Eye (tissue), 1 donor: Measurements from ENCODE around the gene RPL10A.

Experiments used
- DNase-seq: peaks from one replicate; pipeline ENCODE4 v3.0.0-alpha.2; 2015

Gene RPL10A

GRCh38 chr6:35449287-35449881, 18.8 kb upstream of the RPL10A start:
- peak; percentile 87 for DNase-seq

GRCh38 chr6:35451354-35452182, 16.6 kb upstream of the RPL10A start:
- DNase-seq: no peak

DNA sequence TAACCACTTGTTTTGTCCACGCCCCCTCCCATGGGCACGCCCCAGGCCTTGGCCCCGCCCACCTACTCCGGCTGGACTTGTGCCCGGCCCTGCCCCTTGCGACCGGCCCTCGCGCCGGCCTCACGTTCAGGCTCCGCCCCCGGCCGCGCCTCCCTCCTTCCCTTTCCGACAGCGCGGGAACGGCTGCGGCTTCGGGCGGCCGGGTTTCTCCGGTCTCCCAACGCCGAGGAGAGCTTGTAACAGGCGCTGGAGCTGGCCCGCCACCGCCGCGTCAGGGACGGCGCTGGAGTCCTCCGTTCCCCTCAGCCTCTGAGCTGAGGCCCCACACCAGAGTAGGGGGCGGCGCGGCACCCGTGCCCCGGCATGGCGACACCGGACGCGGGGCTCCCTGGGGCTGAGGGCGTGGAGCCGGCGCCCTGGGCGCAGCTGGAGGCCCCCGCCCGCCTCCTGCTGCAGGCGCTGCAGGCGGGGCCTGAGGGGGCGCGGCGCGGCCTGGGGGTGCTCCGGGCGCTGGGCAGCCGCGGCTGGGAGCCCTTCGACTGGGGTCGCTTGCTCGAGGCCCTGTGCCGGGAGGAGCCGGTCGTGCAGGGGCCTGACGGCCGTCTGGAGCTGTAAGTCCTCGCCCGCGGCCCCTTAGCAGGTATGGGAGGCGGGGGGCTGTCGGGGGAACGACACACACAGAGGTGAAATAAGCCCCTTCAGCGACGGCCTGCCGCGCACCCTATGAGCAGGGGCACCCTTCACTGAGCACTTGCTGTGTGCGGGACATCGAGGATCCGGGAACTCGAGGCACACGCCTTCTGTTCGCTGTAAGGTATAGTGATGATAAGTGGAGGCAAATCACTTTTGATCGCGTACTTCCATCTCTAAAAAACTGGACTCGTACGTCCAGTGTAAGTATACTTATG, 15.8 kb upstream of the RPL10A start, which contains the start of gene FANCE:
Gene FANCE, plus strand, starts transcription at position 156 of the 908 bp plus-strand sequence. Its CDS starts 208 bp downstream, at position 364.
- peak; percentile 98 for DNase-seq

DNA sequence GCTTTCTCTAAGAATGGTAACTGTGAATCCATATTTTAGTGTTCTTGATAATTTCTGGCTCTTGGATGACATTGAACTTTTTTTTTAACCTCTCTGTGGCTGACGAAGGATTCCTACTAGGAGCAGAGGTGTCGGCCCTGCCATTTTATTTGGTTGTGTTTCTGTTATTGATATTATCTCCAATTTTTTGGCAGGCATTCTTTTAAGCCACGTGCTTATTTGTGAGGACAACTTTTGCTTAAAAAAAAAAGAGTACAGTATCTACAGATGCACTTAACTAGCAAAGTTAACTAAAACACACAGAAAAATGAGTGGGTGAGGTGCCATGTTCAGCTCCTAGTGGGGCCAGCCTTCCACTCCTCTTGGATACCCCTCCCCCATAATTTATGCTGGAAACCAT, 15.0 kb upstream of the RPL10A start:
- DNase-seq: no peak

DNA sequence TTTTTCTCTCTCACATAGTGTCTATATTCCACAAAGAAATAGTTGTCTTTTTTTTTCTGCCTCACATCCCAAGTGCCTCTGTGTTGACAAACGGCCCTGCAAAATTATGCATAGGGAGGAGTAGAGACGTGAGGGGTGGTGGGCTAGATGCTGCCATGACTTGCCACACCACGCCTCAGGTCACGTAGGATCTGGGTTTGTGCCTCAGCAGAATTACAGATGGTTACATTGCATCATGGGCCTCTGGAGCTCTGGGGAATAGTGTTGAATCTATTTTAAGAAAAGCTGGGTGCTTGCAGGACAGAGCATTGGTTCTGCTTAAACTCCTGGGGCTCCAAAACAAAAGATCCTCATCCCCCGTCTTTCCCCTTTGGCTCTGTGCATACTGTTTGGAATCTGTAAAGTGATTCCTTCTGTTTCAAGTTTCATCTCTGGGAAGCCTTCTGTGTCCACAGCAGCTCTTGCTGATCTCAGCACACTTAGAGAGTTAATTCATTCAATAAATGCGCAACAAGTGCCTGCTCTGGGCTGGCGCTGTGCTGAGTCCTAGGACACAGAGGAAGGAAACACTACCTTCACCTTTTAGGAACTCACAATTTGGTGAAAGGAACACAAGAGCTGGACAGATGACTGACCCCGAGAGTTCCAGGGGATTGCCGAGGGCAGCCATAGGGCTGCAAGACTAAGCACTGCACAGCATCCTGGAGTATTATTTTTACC, 13.7 kb upstream of the RPL10A start:
- DNase-seq: no peak

GRCh38 chr6:35457907-35458306, 10.3 kb upstream of the RPL10A start:
- DNase-seq: no peak

GRCh38 chr6:35461270-35461669, 6.9 kb upstream of the RPL10A start:
- DNase-seq: no peak

GRCh38 chr6:35463292-35463691, 4.9 kb upstream of the RPL10A start:
- DNase-seq: no peak

DNA sequence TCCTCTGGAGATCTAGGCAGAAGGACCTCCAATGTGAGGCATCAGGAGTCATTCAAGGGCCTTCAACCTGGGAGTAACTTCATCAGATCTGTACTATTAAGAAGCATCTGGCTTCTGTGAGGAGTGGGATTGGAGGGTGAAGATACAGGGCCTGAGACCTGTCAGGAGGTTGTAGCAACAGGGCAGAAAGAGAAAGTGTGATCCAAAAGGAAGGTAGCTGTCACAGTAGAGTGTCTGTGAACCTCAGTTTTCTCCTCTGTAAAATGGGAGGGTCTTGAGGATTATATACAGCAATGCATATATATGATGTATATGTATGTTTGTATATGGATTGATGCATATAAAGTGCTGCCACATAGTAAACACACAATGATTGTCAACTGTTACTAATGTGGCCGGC, 2.6 kb upstream of the RPL10A start:
- no peak for DNase-seq

DNA sequence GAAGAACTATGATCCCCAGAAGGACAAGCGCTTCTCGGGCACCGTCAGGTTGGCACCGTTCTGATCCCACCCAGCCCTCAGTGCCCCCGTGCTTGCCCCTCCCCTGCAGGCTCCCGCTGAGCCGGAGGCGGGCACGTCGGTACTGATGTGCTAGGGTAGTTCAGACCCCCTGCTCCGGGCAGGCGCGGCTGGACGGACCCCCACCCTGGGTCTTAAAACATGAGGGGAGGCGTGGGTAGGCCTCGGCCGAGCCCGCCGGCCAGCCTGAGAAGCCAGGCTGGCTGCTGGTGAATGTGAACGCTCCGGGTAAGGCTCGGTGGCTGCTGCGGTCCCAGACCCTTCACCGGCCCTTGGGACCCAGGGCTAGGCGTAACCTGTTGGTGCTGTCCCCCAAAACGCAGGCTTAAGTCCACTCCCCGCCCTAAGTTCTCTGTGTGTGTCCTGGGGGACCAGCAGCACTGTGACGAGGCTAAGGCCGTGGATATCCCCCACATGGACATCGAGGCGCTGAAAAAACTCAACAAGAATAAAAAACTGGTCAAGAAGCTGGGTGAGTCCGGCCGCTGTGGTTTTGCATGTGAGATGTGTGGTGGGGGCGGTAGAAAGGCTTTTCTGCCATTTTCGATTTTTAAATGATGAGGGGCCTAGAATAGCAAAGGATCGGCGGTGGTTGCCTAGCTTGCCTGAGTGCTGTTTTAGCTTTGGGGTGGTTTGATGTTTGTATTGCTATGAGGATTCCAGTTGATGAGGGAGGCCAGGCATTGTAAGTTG, 964 bp downstream of the RPL10A start:
- DNase-seq: no peak

DNA sequence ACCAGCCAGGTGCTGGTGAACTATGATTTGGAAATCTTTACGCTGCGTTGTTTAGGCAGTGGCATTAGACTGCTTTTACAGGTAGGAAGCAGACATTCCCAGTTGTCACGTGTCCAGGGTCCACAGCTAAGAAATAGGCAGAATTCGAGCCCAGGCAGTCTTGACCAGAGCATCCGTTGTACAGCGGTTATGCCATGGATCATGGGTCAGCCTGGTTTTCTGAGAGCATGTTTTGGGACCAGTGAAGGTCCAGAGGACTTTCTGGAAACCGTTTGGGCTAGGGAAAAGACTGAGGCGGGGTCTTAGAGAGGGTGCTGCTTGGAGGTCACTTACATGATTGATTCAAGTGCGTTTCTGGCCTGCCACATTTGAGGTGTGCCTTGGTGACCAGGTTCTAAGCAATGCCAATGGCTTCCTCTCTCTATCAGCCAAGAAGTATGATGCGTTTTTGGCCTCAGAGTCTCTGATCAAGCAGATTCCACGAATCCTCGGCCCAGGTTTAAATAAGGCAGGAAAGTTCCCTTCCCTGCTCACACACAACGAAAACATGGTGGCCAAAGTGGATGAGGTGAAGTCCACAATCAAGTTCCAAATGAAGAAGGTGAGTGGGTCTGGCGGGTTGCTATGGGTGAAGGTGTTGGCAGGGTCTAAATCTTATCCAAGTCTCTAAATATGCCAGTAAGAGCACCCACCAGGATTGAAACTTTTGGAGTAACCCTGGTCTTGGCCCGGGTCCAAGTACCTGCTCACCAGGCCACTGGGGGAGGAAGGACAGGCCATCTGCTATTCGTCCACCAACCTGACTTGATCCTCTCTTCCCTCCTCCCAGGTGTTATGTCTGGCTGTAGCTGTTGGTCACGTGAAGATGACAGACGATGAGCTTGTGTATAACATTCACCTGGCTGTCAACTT, 1.8 kb downstream of the RPL10A start:
- DNase-seq: no peak

DNA sequence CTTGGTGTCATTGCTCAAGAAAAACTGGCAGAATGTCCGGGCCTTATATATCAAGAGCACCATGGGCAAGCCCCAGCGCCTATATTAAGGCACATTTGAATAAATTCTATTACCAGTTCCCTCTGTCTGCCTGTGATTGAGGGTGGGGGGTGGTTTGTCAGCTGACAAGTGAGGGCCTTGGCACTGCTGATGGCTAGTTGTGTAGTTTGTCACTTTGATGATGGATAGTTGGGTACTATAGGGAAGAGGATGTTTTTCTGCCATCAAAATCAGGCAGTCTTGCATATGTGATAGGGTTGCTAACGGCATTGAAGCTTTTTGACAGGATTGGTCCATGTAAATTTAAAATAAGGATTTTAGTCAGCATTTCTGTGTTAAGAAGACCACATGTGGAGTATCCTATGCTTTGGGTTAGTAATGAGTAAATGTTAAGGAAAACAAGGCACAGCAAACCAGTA, 2.5 kb downstream of the RPL10A start:
- DNase-seq: no peak

GRCh38 chr6:35471836-35472345, 3.7 kb downstream of the RPL10A start:
- no peak for DNase-seq

DNA sequence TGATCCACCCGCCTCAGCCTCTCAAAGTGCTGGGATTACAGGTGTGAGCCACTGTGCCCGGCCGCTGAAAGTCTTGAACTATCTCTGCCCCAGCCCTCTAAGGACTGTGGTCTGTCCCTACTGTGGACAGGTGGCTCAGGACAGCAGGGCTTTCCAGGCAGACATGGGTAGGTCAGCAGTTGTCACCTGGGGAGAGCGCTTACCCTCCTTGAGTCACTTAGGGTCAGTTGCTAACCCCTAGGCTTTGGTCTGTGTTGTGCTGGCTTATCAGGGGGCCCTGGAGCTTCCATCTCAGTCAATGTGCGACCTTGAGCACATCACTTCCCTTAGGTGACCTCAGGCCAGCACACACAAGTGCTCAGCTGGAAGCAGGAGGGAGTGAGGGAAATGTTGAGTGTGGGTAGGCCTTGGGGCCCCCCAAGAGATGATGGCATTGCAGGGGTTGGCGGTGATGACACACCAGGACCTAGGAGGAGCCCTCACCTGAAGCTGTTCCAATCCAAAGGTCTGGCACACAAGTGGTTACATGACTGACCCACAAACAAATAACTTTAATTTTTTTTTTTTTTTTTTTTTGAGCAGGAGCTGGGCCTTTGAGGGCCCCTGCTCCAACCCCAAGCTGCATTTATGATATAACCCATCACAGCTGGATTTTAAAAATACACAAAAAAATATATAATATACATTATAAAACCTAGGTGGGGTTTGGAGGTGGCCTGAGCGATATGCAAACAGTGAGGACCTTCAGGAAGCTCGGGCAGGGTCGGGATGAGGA, 5.1 kb downstream of the RPL10A start:
- DNase-seq: no peak

DNA sequence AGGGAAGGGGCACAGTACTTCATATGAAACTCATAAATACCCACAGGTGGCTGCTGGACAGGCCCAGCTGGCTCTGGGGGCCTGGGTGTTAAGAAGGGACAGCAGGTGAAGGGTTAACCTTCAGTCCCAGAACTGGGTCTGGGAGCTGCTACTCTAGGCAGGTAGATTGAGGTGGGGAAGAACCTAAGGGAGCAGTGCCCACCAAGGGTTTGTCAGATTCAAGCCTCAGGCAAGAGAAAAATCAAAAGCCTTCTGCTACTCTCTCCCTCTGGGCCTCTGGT, 5.6 kb downstream of the RPL10A start:
- no peak for DNase-seq

- DNase-seq: no peak
Measured at GRCh38 chr6:35474131-35474941, 6.1 kb downstream of the RPL10A start.

DNA sequence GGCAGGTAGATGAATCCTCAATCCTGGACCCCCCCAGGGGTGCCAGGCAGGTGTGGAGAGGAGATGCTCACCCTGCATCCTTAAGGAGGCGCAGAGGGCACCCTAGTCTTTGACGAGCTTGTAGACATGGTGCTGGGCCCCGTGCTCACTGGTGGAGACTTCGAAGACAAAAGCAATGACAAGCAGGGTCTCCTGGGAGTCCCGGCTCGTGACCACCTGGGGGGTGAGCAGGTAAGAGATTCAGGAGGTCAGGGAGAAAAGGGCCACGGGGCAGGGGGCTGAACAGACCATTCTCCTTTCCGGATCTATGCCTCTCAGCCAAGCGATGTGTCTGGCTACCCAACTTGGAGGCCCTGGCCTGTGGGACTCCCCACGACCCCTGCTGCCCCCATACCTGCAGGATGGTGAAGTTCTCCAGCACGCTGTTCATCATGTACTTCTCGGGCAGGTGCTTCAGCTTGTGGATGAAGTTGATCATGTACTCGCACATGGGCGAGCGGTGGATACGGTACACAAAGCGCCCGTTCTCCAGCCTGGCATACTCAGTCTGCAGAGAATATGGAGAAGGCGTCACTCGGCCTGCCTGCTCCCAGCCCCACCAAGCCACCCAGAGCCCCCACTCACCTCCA, 6.9 kb downstream of the RPL10A start:
- no peak for DNase-seq

- DNase-seq: no peak
Measured at GRCh38 chr6:35475573-35475972, 7.4 kb downstream of the RPL10A start.

DNA sequence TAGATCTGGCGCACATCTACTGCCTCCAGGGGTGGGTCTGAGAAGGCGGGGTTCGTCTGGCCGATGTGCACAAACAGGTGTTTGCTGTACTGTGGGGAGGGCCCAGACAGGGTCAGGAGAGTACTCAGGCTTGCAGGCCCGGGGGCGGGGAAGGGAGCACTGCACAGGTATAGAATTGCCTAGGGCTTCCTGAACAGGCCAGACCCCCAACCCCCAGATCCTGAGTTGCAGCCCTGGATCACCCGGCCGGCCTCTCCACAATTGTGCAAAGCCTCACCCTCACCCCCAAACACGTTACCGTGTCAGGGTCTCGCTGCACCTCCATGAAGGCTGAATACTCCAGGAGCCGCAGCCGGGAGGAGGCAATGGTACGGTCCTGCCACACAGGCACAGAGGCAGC, 7.8 kb downstream of the RPL10A start:
- no peak for DNase-seq
